Tibial nerve (tissue), 4 donors: ENCODE data around the gene GSTK1.

Experiments
- CTCF ChIP-seq, 5 experiments: fragments of 200-600 bp in 3 of 5; fragments of 450-650 bp in 2 of 5; sonication (generic) in 3 of 5; IDR thresholded peaks; one replicate each; pipeline ENCODE4 v1.5.1; 2016 to 2019; ENCODE audit warnings: antibody characterized with exemption in 5 of 5, mild to moderate bottlenecking in 3 of 5, moderate library complexity in 2 of 5
- EP300 ChIP-seq, 2 donors: sonication (generic); formaldehyde crosslinking; IDR thresholded peaks; one replicate each; pipeline ENCODE4 v1.6.1; 2017; ENCODE audit warnings: antibody characterized with exemption in 2 of 2, mild to moderate bottlenecking in 1 of 2
- POLR2A ChIP-seq, 2 donors: fragments of 450-650 bp; IDR thresholded peaks; one replicate each; pipeline ENCODE4 v1.6.1; 2017; ENCODE audit warnings: antibody characterized with exemption in 2 of 2, mild to moderate bottlenecking in 2 of 2, moderate library complexity in 2 of 2

GRCh38 chr7:143290293-143290692 is 27.1 kb downstream of the GSTK1 start:
- TF ChIP-seq CTCF (IDR thresholded peaks at IDR 0.05) (no peak), POLR2A (IDR thresholded peaks at IDR 0.05) (no peak), EP300 (IDR thresholded peaks at IDR 0.05) (no peak)
